Cardiac fibroblast (primary cell): ENCODE data around the gene CDK9.
"Not testable (repeated sequence)": the region's sequence is repeated elsewhere in the genome, so short reads cannot be mapped to it uniquely, and the experiment has no call there.

ENCODE experiments used
- DNase-seq, 2 donors: peaks; one replicate each; pipeline versions ENCODE4 v3.0.0 to v3.0.0-alpha.2; 2010; ENCODE audit warnings: low read depth in 2 of 2
- H3K4me3 ChIP-seq, 2 donors: replicated peaks in 1 of 2; 1 replicate in 1 of 2; 2 replicates in 1 of 2; pipeline ENCODE4 v1.5.1; 2011; ENCODE audit warnings: low read depth in 2 of 2, low read length in 2 of 2, mild to moderate bottlenecking in 2 of 2, moderate library complexity in 1 of 2
- CTCF ChIP-seq: IDR thresholded peaks from one replicate; pipeline ENCODE4 v1.5.1; 2011; ENCODE audit warnings: low read depth, mild to moderate bottlenecking, low read length, inconsistent platforms

The CDK9 gene

GRCh38 chr9:127754099-127755060, 31.5 kb upstream of the CDK9 start:
- H3K4me3 ChIP-seq, result no peak overlapping the region
- no peak for TF ChIP-seq CTCF

GRCh38 chr9:127755061-127756060, 30.5 kb upstream of the CDK9 start:
- H3K4me3 ChIP-seq, result no peak overlapping the region
- TF ChIP-seq CTCF, result no peak
- no peak for DNase-seq

More at GRCh38 chr9:127754099-127755060, 31.5 kb upstream of the CDK9 start:
- DNase-seq, result no peak

GRCh38 chr9:127756233-127756632, 29.6 kb upstream of the CDK9 start:
- TF ChIP-seq CTCF, result no peak
- DNase-seq, result no peak
- no peak overlapping the region for H3K4me3 ChIP-seq

GRCh38 chr9:127756776-127757175, 29.1 kb upstream of the CDK9 start:
- H3K4me3 ChIP-seq, DNase-seq: not testable (repeated sequence)

- TF ChIP-seq CTCF, result no peak
- H3K4me3 ChIP-seq, result no peak overlapping the region
- no peak for DNase-seq
Observed at GRCh38 chr9:127758843-127759242, 27.0 kb upstream of the CDK9 start.

DNA sequence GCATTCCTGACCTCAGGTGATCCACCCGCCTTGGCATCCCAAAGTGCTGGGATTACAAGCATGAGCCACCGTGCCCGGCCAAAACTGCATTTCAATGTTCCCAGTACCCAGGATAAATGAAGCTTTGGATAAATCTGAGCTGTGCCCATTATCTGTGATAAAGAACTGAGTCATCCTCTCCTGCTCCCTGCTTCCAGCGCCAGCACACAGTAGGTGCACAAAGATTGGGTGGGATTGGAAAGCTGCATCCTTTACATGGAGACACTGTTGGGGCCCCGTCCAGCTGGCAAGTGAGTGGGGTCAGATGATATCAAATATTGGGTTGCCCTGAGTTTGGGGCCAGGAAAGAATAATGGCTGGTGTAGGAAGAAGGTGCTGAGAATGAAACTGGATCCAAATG, 24.8 kb upstream of the CDK9 start:
- no peak overlapping the region for H3K4me3 ChIP-seq
- no peak for TF ChIP-seq CTCF
- DNase-seq, result no peak
